ENCODE measurements around the gene TRPC5OS.
A peak's percentile ranks its signal among the peaks of the same experiment; 100 is the strongest.

DNA sequence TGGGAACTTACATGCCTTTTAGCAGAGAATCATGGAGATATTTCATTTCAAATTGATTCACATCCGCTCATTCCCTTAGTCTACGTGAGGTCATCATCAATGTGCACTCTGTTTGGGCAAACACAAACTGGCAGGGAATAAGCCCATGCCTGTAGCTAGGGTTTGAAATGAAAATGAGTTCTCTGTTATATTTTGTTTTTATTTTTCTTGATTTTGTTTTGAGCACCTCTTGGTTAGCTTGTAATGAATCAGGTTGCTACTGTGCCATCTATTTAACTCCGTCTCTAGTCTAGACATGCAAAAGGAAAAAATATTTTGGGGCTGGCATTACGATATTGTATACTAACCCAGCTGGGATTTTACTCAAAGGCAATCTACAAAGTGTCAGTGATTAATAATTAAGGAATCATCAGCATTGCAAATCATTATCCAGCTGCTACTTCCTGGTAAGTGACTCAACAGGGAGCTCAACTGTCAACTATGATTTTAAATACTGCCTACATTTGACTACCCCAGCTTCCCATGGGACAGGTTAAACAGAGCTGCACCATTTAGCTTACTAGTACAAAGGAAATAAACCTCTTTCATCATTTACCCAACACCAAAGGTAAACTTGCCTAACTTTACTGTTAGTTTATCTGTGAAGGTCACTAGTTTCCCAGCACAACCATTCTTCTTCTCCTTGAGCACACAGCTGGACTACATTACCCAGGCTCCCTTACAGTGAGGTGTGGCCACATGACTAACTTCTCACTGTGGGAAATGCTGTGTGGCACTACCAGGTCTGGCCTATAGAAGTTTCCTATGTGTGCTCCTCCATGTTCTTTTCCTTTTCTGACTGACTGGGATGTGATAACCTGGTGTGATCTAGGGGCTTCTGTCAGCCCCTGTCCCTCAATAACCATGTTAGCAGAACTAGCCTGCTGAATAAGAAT is 21.2 kb upstream of the TRPC5OS start:
- TF ChIP-seq, protein P1, sequence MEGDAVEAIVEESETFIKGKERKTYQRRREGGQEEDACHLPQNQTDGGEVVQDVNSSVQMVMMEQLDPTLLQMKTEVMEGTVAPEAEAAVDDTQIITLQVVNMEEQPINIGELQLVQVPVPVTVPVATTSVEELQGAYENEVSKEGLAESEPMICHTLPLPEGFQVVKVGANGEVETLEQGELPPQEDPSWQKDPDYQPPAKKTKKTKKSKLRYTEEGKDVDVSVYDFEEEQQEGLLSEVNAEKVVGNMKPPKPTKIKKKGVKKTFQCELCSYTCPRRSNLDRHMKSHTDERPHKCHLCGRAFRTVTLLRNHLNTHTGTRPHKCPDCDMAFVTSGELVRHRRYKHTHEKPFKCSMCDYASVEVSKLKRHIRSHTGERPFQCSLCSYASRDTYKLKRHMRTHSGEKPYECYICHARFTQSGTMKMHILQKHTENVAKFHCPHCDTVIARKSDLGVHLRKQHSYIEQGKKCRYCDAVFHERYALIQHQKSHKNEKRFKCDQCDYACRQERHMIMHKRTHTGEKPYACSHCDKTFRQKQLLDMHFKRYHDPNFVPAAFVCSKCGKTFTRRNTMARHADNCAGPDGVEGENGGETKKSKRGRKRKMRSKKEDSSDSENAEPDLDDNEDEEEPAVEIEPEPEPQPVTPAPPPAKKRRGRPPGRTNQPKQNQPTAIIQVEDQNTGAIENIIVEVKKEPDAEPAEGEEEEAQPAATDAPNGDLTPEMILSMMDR (IDR thresholded peaks at IDR 0.05) = peak in 3 of 7 experiments; percentile 10 to 26 (median 15)
- no peak for TF ChIP-seq POLR2A (IDR thresholded peaks at IDR 0.05)

Measured in body of pancreas (tissue), 4 donors.